MM.1S (cell line): Measurements from ENCODE around the gene BPGM.

Source experiments
- EZH2 ChIP-seq: fragments of 300-600 bp; sonication (generic); optimal IDR thresholded peaks from 2 replicates; pipeline ENCODE3; 2017; ENCODE audit warnings: low read depth, mild to moderate bottlenecking, antibody characterized with exemption, low read length, mixed read lengths
- EZH2phosphoT487 ChIP-seq: fragments of 300-600 bp; sonication (generic); IDR thresholded peaks from 2 replicates; pipeline ENCODE4 v1.6.1; 2018; ENCODE audit warnings: antibody characterized with exemption, low read length
- TF ChIP-seq, protein P1 (sequence below): fragments of 300-600 bp; sonication (generic); IDR thresholded peaks from 2 replicates; pipeline ENCODE4 v1.5.1; 2016; ENCODE audit warnings: antibody characterized with exemption, low read length, mixed read lengths

DNA sequence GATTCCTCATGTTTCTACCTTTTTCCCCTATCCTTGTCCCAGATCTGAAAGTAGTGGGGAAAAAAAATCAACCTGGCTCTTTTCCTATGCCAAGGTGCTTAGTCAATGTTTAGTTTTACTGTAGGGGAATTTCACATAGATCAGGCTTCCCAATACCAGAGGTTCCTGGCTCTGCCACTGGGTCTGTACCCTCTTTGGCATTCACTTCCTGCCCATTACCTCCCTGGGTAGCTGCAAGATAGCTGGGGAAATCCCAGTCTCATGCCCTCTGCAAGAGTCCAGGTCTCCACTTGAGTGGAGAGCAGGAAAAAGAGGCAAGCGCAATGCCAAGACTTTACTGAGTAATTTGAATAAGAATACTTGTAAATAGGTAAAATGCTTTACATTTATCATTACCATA, 3.5 kb upstream of the BPGM start:
- TF ChIP-seq, protein P1, sequence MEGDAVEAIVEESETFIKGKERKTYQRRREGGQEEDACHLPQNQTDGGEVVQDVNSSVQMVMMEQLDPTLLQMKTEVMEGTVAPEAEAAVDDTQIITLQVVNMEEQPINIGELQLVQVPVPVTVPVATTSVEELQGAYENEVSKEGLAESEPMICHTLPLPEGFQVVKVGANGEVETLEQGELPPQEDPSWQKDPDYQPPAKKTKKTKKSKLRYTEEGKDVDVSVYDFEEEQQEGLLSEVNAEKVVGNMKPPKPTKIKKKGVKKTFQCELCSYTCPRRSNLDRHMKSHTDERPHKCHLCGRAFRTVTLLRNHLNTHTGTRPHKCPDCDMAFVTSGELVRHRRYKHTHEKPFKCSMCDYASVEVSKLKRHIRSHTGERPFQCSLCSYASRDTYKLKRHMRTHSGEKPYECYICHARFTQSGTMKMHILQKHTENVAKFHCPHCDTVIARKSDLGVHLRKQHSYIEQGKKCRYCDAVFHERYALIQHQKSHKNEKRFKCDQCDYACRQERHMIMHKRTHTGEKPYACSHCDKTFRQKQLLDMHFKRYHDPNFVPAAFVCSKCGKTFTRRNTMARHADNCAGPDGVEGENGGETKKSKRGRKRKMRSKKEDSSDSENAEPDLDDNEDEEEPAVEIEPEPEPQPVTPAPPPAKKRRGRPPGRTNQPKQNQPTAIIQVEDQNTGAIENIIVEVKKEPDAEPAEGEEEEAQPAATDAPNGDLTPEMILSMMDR = no peak
- no peak for TF ChIP-seq EZH2
- no peak for TF ChIP-seq EZH2phosphoT487
